RPMI7951 (cell line): ENCODE measurements around the gene KBTBD8. TPM values are rescaled to one million over a fixed set of nuclear protein-coding genes. Genes with fewer than 3 reads are reported as not detected.

Experiments used
- DNase-seq: peaks from one replicate; pipeline ENCODE4 v3.0.0-alpha.2; 2012; ENCODE audit warnings: low read depth
- total RNA-seq: library from RNA; depleted of rRNA; stranded (reverse); fragments of >200 nt; shearing (Covaris generic); gene quantifications from 2 replicates; pipeline ENCODE4 v1.2.3, GENCODE V29; 2014

The KBTBD8 gene
- total RNA-seq, 1 experiment from 2014 or later: 4.1 TPM

DNA sequence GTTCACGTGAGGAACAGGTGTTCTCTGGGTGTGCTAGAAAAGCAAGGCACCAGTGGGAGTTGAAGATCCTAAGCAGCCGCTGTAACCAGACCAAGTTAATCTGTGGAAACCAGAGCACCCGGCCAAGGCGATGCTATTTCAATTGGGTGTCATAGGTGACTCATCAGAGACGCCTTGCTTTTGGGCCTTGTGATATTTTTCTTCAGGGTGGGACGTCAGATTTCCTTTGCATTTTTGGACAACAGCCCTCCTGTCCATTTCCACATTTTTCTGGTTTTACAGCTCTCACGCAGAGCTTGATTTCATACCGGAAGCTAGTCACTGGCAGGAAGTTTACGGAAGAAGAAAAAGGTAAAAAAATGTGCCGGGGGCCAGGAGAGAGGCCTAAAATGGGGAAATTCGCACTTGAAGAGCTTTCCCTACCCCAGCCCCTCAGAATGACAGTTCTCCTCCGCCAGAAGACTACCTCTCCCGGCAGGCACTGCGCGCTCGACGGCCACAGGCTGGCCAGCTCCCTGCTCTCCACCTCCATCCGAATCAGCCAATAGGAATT, 471 bp upstream of the KBTBD8 start:
- peak; percentile 75 for DNase-seq

DNA sequence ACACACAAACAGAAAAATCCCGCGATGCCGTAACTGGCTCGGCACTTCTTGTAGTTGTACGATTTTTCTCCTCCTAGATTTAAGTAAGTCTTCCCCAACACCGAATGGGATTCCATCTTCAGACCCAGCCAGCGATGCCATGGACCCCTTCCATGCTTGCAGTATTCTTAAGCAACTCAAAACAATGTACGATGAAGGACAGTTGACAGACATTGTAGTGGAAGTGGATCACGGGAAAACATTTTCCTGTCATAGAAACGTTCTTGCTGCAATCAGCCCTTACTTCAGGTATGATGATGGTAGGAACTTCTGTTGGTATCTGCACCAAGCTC, 763 bp downstream of the KBTBD8 start:
- no peak for DNase-seq

DNA sequence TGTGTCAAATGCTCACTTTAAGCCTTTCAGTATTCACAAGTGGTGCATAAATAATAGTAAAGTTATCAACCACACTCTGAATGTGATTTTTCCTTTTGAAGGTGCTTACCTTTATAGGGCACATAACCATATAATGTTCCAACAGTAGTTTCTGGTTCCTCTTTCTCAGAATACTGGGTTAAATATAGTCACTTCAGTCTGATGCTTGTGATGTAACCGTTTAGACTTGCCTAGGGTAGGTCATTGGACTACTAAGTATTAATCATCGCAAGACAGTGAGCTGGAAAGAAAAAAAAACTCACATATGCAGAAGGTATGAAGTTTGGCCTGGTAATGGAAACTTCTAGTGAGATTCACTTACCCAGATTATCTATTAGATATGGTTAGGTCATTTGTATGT, 1.9 kb downstream of the KBTBD8 start:
- peak; percentile 45 for DNase-seq

DNA sequence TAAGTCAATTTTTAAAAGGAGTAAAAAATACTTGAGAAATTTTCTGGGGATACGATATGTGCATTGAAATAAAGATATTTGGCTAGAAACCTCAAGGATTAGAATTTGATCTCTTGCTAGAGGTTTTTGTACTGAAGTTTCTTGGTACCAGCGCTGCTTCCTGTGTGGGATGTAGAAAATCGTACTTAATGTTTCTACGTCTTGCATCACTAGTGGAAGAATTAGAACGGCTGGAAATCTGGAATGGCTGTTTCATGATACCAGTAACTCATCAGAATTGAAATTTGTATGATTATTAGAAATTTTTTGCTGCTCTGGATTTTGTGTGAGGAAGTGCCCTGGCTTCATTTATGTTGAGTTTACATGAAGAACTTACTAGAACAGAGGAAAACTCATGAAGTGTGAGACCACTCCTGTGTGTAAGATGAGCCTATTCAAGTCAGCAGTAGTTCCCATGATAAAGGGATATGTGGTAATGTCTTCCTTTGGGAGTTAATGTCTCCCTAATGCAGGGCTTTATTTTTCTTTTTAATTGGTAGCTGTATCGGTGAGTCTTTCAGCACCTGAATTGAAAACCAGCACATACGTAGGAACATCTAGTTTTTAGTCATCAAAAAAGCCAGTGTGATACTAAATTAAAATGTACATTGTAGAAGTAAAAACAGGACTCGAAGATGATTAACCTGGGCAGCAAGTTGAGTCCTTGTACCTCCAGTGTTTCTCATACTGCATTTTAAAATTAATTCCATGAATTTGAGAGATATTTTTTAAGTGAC, 3.2 kb downstream of the KBTBD8 start:
- DNase-seq: no peak

DNA sequence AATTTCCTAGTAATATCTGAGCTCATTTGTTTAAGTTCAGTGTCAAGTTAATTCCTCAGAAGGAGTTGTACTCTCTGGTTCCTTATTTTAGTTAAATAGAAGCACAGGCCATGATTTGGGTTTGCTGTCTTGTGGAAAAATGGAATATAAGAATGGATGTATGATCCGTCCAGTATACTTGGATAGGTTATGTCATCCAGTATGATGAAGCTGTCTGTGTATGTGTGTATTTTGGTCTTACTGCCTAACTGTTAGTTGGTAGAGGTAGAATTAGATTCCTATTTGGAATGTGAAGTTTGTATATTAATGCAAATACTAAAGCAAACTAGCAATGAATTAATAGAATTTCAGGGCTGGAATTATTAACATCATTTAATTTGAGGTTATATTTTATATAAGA, 7.9 kb downstream of the KBTBD8 start:
- DNase-seq: no peak

DNA sequence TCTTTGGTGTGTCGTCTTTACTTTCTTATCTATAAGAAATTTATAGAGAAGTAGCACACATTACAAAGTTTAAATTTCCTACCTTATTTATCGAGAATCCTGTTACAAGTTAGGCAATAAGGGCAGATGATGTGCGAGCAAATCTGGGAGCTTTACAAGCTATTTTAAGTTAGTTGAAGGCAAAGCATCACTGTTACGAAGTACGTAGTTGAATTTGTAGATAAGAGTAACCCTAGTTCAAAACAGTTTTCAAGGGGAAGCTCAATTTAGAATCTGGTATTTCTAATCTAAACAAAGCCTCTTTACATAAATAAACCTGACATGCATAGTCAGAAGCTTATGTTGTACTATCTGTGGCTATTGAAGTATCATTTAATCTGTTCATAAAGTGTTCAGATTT, 8.4 kb downstream of the KBTBD8 start:
- no peak for DNase-seq

DNA sequence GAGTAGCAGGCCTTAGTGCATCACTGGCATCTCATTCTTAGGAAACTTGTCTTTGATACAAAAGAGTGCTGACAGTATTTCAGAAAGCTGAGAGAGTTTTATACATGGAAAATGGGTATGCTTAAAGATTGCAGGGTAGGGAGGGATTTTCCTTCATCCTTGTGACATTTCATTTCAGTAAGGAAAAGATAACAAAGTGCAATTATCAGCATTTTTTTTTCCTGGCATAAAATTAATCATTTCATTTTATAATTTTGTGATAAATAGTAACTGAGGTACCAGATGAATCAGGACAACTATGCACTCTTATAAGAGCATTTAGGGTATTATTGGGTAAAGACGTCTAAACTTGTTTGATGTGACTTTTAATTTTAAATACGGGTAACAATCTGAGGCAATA, 10.3 kb downstream of the KBTBD8 start:
- DNase-seq: no peak

DNA sequence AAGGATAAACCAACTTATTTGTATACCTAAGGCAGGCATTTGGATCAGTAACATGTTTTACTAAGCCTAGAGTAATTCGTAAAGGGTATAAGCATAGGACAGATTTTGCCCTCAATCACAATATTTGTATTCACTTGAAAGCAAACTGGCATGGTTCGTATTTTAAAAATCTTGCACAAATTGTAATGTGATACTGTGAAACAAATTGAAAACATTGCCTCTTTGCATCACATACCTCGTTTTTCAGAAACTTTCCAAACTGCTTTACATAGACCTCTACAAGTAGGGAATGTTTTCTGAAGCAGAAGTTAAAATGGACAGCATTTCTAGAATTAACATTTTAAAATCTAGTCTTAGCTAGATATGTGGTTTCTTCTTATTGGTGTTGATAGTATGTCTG, 11.6 kb downstream of the KBTBD8 start:
- no peak for DNase-seq

DNA sequence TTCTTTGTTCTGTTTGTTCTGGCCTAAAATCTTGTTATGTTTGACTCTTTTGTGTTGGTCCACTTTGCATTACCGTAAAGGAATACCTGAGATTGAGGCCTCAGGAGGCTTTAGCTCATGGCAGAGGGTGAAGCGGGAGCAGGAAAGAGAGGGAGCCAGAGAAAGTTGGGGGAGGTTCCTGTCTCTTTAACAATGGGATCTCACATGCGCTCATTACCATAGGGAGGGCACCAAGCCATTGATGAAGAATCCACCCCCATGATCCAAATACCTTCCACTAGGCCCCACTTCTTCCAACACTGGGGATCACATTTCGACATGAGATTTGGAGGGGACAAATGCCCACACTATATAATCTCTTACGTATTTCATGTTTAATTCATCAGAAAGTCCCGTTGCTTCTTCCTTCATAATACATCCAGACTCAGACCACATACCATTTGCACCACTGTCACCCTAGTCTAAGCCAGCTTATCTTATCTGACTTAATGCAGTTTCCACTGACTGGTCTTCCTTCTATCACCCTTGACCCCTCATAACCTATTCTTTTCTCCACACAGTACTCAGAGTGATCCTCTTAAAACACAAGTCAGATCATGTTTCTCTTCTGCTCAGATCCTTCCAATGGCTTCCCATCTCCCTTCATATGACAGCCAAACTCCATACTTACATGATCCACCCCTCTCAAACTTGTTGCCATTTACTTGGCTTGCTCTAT, 13.5 kb downstream of the KBTBD8 start:
- DNase-seq: no peak

DNA sequence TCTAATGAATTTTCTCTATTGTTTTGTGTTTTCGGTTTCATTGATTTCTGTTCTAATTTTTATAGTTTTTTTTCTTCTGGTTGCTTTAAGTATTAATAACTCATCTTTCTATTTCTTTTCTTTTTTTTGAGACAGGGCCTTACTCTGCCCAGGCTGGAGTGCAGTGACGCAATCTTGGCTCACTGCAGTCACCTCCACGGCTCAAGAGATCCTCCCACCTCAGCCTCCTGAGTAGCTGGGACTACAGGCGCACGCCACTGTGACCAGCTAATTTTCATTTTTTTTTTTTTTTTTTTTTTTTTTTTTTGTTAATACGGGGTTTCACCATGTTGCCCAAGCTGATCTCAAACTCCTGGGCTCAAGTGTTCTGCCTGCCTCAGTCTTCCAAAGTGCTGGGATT, 14.5 kb downstream of the KBTBD8 start:
- no peak for DNase-seq

DNA sequence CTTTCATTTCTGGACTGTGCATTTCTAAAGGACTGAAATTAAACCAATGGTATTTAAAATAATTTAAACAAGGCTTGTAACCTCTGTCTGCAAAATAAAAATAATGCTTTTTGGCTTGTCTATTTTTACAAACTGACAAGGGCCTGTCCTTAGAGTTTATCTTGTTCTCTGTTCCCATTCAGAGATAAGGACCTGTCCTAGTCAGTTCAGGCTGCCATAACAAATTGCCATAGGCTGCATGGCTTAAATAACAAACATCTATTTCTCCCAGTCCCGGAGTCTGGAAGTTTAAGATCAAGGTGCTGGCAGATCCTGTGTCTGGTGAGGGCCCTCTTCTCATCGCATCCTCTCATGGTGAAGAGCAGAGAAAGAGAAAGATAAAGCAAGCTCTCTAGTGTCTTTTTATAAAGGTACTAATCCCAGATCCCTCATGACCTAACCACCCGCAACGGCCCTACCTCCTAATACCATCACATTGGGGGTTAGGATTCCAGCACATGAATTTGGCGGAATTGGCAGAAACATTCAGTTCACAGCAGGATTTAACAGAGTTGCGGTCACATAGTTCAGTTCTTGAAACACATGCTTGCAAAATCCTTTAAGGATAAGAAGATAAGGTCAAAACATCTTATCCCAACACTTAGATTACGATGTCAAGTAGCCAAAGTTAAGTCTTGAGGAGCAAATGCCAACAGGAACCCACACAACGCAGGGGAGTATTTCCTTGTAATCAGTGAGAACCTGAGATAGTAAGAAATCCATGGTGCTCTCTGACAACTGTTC, 17.8 kb downstream of the KBTBD8 start:
- DNase-seq: no peak

DNA sequence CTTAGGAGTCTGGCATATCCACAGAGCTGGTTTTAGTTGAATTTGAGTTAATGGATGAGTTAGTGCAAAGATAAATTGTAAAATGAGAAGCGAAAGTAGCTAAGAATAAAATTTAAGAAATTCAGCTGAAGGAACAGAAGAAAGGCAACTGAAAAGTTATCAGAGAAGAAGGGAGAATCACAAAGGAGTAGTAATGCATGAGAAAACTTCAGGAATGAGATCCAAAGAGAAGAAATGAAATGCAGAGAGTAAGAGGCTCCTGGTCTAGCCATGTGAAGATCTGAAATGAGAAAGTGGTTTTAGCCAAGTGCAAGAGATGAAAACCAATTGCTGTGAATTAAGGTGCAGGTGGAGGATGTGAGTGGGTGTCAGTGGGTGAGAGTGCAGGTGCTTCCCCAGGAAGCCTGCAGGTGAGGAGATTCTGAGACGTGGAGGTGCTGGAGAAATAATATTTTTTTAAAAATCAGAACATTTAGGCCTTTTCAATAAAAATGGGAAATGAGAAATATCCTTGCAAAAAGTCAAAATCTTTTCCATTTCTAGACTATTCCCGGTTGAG, 18.5 kb downstream of the KBTBD8 start:
- DNase-seq: no peak

DNA sequence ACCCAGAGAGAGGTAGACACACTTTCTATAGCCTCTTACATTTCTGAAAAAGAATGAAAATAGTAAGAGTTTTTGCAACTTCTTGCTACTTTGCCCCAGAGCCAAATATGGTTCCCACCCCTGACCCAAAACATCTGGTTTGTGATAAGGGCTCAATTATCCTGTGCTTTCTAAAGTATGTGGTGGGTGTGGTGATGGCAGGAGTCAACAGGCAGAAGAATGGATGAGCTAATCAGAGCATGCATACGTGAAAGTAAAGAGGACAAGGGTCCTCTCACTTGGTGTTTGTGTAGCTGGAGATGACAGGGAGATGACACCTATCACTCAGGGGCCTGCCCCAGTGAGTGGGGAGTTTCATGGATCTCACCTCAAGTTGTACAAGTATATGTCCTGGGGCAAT, 19.1 kb downstream of the KBTBD8 start:
- peak; percentile 54 for DNase-seq

DNA sequence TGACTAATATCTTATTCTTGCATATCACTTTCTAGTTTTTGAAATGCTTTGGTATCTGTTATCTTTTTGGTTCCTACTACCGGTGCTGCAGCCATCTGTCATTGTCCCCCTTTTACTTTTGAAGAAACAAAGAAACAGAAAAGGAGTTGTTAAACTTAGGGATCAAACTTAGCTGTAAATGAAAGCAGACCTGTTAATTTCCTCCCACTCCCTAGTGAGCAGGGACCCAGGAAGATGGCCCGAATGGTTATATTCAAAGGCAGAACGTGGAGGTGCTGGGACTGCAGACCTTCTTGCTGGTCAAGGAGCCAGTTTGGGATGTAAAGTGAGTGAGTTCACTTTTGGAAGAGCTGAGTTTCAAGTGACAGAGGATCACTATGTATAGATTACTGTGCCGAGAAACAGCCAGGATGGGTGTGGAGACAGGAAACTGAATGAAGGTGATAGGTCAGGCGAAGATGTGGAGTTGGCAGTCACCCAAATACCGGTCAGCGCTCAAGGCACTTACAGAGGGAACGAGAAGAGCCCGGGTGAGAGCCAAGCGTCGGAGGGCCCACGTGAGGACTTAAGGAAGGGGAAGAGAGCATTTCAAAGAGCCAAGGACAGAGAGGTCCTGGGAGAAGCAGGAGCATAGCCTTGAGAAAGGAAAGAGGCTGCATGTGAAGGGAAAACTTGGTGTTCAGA, 20.1 kb downstream of the KBTBD8 start:
- DNase-seq: peak; percentile 62

DNA sequence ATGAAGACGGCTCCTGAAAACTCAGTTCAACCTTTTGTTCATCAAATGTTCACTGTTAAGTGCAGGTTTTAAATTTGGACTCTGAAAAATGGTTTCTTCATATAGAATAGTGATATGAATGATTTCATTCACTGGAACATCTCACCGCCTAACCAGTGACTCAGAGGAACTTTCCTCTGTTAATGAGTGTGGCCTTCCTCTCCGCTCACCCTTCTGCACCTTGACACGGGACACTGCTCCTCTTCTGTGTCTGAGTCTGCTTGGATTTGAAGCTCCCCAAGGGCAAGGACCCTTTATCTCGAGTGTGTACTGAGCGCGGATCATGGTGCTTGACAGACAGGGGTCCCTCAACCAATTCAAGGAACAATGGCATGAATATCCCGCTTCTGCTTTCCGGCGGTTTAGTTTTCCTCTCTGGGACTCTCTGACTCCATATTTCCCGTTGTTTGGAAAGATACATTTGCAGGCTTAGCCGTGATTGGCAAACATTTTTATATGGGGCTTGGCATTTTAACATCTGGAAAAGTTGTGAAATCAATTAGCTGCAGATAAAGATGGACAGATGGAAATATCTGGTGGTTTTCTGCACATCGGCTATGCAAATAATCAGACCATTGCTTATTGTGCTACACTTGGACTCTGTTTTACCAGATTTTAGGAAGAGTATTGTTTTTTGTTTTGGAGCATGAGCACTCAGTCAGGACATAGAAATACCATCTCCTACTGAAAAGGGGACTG, 20.9 kb downstream of the KBTBD8 start:
- peak; percentile 22 for DNase-seq

DNA sequence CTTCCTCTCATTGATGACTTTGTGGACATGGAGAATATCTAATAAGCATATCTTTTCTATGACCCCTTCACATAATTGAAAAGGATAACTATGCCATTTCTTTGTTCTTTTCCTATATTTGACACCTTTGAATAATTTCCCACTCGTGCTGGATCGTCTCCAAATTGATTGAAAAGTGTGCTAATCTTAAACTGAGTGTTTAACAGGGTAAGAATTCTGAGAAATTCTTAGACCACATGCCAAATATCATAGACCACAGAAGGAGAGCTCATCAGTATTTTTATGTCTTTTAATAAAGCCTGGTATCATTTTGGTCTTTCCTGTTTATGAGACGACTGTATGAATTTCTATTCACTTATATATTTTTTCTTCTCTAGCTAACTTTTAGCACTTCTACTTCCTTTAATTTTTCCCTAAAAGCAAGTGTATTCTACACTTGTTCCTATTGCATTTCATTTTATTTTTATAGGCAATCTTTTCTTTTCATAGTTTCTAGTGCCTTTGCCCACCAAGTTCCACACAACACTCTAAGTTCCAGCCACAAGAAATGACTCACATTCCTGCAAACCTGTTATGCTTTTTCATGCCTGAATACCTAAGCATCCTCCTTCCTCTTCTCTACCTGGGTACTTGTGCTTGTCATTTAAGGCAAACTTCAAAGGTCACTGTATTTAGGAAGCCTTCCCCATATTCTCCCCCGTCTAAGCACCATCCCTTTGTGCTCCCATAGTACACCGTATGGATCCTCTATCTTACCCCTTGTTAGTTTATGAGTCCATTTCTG, 30.1 kb downstream of the KBTBD8 start:
- no peak for DNase-seq

DNA sequence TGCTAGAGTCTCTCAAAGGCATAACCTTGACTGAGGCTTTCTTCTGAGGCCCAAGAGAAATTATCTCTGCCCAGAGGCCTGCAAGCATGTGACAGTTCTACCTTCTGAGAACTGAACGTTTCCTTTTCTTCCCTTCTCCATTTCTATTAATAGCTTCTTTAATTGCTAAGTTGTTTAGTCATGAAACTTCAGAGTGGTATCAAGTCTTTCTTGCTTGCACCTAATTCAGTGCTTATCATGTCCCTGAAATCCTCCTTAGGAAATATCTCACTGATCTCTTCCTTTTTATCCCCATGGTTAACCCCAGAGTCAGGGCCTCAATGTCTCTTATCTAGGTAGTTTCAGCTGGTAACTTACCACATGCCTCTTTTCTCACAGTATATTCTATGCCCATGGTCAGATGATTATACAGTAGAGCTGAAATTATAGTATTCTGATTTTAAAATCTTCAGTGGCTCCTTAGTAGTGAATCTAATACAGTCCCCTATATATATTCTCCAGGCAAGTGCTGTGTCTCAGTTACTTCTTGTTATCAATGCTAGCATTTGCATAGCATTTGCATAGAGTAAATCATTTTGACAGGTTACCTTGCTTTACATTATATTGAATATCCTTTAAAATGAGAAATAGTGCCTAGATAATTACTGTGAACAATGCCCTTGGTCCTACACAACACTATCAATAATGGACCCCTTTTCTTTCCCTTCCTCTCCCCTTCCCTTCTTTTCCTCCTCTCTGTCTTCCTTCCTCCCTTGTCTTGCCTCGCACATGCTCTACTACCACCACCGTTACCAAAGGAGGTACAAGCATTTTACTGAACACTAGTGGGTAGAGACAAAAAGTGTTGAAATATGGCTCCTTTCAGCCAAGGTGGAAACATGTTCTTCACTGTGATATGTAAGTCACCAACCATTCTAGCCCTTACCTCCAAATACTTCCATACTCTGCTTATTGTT, 33.0 kb downstream of the KBTBD8 start:
- DNase-seq: no peak

DNA sequence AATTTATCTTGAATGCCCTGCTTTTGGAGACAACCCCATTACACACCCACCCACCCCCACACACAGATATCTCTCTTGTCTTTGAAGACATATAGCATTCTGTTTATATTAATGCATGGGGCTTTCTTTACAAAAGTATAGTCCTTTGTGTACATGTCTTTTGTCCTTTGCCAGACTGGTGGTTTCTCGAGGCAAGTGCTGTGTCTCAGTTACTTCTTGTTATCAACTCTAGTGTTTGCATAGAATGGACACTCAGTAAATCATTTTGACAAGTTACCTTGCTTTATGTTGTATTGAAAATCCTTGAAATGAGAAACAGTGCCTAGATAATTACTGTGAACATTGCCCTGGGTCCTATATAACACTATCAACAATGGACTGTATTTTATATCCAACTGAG, 33.9 kb downstream of the KBTBD8 start:
- no peak for DNase-seq

DNA sequence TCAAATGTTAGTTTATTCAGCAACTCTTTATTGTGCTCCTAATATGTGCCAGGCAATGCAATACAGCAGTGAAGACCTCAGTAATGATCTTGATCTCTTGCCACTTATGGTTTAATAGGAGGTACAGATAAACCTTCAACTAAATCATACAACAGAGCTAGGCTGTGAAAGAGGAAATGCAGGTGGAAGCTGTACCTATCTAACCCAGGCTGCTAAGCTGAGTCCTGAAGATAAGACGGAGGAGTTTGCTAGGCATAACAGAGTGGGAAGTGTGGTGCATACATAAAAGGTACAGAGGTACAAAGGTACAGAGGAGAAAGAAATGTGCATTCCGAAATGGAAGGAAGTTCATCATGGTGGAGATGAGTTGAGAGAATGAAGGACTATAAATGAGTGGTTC, 35.0 kb downstream of the KBTBD8 start:
- no peak for DNase-seq
